PFSK-1 (cell line): Measurements from ENCODE around the gene SLC4A8.

Experiments used
- FOXP2 ChIP-seq: optimal IDR thresholded peaks from 2 replicates; pipeline ENCODE3; 2011; ENCODE audit warnings: borderline replicate concordance, control low read depth, inconsistent platforms; ENCODE audit not compliant: insufficient read depth; ENCODE audit errors: extremely low read length, extremely low read depth
- POLR2AphosphoS5 ChIP-seq: IDR thresholded peaks from 2 replicates; pipeline ENCODE4 v1.6.1; 2012; ENCODE audit warnings: low read depth, mild to moderate bottlenecking, control low read depth, low read length, moderate library complexity
- SIN3A ChIP-seq: IDR thresholded peaks from 2 replicates; pipeline ENCODE4 v1.6.1; 2012; ENCODE audit warnings: mild to moderate bottlenecking, low read length, moderate library complexity, borderline replicate concordance; ENCODE audit not compliant: insufficient read depth
- TAF1 ChIP-seq: IDR thresholded peaks from 2 replicates; pipeline ENCODE4 v1.6.1; 2012; ENCODE audit warnings: low read length, control low read depth, borderline replicate concordance; ENCODE audit not compliant: insufficient read depth
- TF ChIP-seq, protein P1 (sequence below), 2 experiments: IDR thresholded peaks; 2 replicates each; pipeline versions ENCODE4 v1.6.1 to v1.8.0; 2011 to 2012; ENCODE audit warnings: low read depth in 2 of 2, low read length in 2 of 2, control low read depth in 1 of 2, inconsistent platforms in 1 of 2, mild to moderate bottlenecking in 1 of 2, moderate library complexity in 1 of 2; ENCODE audit not compliant: insufficient read depth in 1 of 2

SLC4A8 gene

DNA sequence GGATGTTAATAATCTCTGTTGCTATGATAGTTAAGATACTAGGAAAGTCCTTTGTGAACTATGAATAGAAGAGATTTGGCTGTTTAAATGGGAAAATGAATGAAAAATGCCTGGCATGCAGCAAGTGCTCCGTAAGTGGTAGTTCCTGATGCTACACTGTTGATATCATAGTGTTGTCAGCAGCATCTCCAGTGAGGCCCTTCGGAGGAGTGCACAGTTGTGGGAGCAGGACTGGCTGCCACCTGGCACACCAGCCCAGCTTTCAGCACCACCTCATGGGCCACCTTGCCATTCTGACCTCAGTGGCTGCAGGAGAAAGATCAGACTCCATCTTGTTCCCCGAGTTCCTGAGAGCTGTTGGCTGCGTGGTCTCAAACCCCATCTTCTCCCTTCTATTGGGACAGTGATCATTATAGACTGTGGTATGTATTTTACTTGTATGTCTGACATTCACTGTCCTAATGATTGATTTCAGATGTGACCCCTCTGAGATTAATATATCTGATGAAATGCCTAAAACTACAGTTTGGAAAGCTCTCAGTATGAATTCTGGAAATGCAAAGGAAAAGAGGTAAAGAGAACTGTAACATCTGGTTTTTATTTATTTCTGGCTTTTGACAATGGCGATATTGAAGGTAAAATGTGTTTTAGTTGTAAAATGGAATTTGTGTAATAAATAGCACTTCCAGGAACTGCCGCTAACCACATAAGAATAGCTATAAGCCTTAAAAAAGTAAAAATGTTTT, 80.9 kb downstream of the SLC4A8 start:
- TF ChIP-seq POLR2AphosphoS5 (no peak), SIN3A (no peak), TAF1 (no peak), FOXP2 (no peak)

DNA sequence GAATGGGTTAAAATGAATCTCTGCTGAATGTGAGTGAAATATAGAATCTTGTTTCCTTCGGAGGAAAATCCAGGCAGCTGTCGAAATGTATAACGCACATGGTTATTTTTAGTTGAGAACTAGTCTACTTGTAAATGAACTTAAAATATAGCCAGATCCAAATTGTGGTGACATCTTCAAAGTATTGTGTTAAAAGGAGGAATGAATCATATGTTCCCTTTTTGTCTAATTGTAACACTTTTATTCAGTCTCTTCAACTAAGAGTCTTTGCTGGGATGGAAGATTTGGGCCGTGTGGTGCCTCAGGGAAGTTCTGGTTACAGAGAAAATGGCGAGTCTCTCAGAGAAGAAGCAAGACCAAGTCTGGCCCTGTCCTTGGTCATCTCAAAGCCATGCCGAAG, 82.5 kb downstream of the SLC4A8 start:
- TF ChIP-seq TAF1 (no peak), POLR2AphosphoS5 (no peak), SIN3A (no peak), FOXP2 (no peak)
- TF ChIP-seq, protein P1, sequence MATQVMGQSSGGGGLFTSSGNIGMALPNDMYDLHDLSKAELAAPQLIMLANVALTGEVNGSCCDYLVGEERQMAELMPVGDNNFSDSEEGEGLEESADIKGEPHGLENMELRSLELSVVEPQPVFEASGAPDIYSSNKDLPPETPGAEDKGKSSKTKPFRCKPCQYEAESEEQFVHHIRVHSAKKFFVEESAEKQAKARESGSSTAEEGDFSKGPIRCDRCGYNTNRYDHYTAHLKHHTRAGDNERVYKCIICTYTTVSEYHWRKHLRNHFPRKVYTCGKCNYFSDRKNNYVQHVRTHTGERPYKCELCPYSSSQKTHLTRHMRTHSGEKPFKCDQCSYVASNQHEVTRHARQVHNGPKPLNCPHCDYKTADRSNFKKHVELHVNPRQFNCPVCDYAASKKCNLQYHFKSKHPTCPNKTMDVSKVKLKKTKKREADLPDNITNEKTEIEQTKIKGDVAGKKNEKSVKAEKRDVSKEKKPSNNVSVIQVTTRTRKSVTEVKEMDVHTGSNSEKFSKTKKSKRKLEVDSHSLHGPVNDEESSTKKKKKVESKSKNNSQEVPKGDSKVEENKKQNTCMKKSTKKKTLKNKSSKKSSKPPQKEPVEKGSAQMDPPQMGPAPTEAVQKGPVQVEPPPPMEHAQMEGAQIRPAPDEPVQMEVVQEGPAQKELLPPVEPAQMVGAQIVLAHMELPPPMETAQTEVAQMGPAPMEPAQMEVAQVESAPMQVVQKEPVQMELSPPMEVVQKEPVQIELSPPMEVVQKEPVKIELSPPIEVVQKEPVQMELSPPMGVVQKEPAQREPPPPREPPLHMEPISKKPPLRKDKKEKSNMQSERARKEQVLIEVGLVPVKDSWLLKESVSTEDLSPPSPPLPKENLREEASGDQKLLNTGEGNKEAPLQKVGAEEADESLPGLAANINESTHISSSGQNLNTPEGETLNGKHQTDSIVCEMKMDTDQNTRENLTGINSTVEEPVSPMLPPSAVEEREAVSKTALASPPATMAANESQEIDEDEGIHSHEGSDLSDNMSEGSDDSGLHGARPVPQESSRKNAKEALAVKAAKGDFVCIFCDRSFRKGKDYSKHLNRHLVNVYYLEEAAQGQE (IDR thresholded peaks at IDR 0.05; ENCODE audit: insufficient read depth in 1 of 2, low read depth in 2 of 2, low read length in 2 of 2), result no peak

DNA sequence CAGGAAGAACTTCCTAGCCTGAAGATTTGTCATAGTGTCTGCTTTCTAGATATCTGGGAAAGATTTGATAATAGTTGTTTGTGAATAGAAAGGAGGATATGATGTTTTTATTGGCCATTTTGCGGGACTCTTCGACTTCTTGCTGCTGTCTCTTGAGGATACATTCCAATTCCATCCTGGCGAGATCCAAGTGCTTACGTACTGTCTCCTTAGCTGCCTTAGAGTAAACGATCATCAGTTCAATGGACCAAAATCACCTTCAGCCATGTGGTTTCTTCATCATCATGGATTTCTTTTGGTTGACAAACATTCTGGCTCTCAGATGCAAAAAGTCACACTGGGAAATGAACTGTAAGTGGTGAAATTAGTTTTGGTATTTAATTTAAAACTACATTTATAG, 83.7 kb downstream of the SLC4A8 start:
- TF ChIP-seq FOXP2 (no peak), POLR2AphosphoS5 (no peak), SIN3A (no peak), TAF1 (no peak)
- TF ChIP-seq, protein P1 (IDR thresholded peaks at IDR 0.05; ENCODE audit: insufficient read depth in 1 of 2, low read depth in 2 of 2, low read length in 2 of 2), result no peak

DNA sequence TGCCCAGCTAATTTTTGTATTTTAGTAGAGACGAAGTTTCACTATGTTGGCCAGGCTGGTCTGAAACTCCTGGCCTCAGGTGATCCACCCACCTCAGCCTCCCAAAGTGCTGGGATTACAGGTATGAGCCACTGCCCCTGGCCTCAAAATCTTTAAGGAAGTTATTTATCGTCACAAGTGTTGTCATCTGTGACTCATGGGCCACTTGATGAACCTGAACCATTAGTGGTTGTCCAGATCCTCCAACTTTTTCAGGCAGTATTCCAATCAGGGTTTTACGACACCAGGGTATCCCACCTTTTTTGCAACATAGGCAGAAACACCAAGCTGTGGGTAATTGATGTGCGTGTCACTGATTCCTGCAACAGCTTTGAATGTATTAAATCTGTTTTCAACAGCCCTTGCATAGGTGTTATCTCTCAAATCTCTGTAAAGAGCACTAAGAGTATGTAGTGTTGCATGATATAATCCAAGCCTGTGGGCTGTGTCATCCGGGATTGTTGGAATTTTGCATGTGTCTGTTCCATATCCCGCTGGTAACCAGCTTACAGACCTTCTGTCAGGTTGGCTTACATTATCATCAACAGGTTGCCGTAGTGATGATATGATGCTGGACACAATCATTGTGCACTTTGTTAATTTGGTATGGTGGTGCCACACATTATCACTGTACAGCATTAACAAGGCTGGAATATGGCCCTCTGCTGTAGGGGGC, 87.1 kb downstream of the SLC4A8 start:
- no peak for TF ChIP-seq SIN3A
- TF ChIP-seq POLR2AphosphoS5, result no peak
- no peak for TF ChIP-seq FOXP2
- TF ChIP-seq, protein P1 (IDR thresholded peaks at IDR 0.05; ENCODE audit: insufficient read depth in 1 of 2, low read depth in 2 of 2, low read length in 2 of 2), result no peak
- no peak for TF ChIP-seq TAF1

DNA sequence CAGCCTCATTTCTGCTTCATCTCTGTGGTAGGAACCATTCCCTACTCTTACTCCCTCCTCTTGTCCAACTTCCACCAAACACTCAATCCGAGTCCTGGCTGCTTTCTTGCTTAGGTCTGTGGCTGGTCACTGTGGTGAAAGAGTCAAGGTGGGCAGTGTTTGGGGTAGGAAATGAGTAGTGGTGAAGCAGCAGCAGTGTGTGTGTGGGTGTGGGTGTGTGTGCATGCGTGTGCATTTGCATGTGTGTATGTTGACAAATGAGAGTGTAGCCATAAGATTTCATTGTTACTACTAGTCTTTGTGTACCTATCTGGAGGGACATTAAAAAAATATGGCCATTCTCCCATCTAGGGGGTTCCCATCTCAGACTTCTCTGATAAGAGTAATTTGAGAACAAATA, 87.8 kb downstream of the SLC4A8 start:
- no peak for TF ChIP-seq POLR2AphosphoS5
- no peak for TF ChIP-seq TAF1
- TF ChIP-seq, protein P1 (IDR thresholded peaks at IDR 0.05; ENCODE audit: insufficient read depth in 1 of 2, low read depth in 2 of 2, low read length in 2 of 2), result no peak
- no peak for TF ChIP-seq SIN3A
- no peak for TF ChIP-seq FOXP2
